CD4-positive, alpha-beta memory T cell (primary cell): ENCODE results near the gene MXD4. TPM values are rescaled to one million over a fixed set of nuclear protein-coding genes. Genes with fewer than 3 reads are reported as not detected.
A peak's percentile ranks its signal among the peaks of the same experiment; 100 is the strongest.

Source experiments
- CTCF ChIA-PET: fragments of 350-600 bp; sonication (Branson Sonifier 250); formaldehyde crosslinking; loops from one replicate; lab custom pipeline; 2021; ENCODE audit warnings: inconsistent platforms; ENCODE audit not compliant: partially characterized antibody; lab: Charles Lee
- POLR2A ChIA-PET: fragments of 350-600 bp; sonication (Branson Sonifier 250); formaldehyde crosslinking; loops from one replicate; lab custom pipeline; 2021; ENCODE audit not compliant: partially characterized antibody; lab: Charles Lee
- DNase-seq, 5 donors: peaks; one replicate each; pipeline versions ENCODE4 v3.0.0 to v3.0.0-alpha.2; 2020 to 2022; ENCODE audit warnings: mixed read lengths in 1 of 5
- H3K27ac ChIP-seq: one replicate; pipeline ENCODE4 v1.7.0; 2013; ENCODE audit warnings: low read depth, low read length
- H3K27me3 ChIP-seq: 2 replicates; pipeline ENCODE4 v1.7.0; 2013; ENCODE audit warnings: mild to moderate bottlenecking, low read length, moderate library complexity; ENCODE audit not compliant: insufficient read depth
- H3K36me3 ChIP-seq: 2 replicates; pipeline ENCODE4 v1.7.0; 2013; ENCODE audit warnings: mild to moderate bottlenecking, low read length, moderate library complexity; ENCODE audit not compliant: insufficient read depth
- H3K4me1 ChIP-seq: 2 replicates; pipeline ENCODE4 v1.7.0; 2013; ENCODE audit warnings: mild to moderate bottlenecking, low read length, moderate library complexity; ENCODE audit not compliant: insufficient read depth
- H3K4me3 ChIP-seq, 2 donors: one replicate each; pipeline ENCODE4 v1.7.0; 2013; ENCODE audit warnings: low read length in 2 of 2, mild to moderate bottlenecking in 1 of 2
- H3K9me3 ChIP-seq, 2 donors: one replicate each; pipeline ENCODE4 v1.7.0; 2013; ENCODE audit warnings: low read length in 2 of 2, control low read depth in 1 of 2; ENCODE audit not compliant: control insufficient read depth in 1 of 2
- H3K27ac Mint-ChIP-seq, 7 donors: one replicate each; pipeline ENCODE4 v1.8.0; 2020 to 2021; ENCODE audit warnings: mixed read lengths in 7 of 7, mild to moderate bottlenecking in 6 of 7, inconsistent platforms in 3 of 7, moderate library complexity in 3 of 7
- H3K27me3 Mint-ChIP-seq, 2 donors: one replicate each; pipeline ENCODE4 v1.8.0; 2020 to 2021; ENCODE audit warnings: mixed read lengths in 2 of 2
- H3K36me3 Mint-ChIP-seq, 2 donors: one replicate each; pipeline ENCODE4 v1.8.0; 2020 to 2021; ENCODE audit warnings: mixed read lengths in 2 of 2, inconsistent platforms in 1 of 2, mild to moderate bottlenecking in 1 of 2
- H3K4me1 Mint-ChIP-seq, 4 donors: one replicate each; pipeline ENCODE4 v1.8.0; 2020 to 2021; ENCODE audit warnings: mixed read lengths in 4 of 4, mild to moderate bottlenecking in 1 of 4
- H3K4me3 Mint-ChIP-seq, 8 donors: one replicate each; pipeline ENCODE4 v1.8.0; 2020 to 2021; ENCODE audit warnings: mixed read lengths in 8 of 8, mild to moderate bottlenecking in 7 of 8, moderate library complexity in 6 of 8, inconsistent platforms in 3 of 8
- H3K9me3 Mint-ChIP-seq, 8 donors: one replicate each; pipeline ENCODE4 v1.8.0; 2020 to 2021; ENCODE audit warnings: mixed read lengths in 8 of 8, mild to moderate bottlenecking in 5 of 8, inconsistent platforms in 3 of 8, moderate library complexity in 1 of 8
- intact Hi-C: fragments of 100-400 bp; cut with micrococcal nuclease; formaldehyde crosslinking; loops from one replicate; pipeline ENCODE4 v1.15.1; 2023
- polyA plus RNA-seq, 2 donors: library from polyadenylated mRNA; unstranded; fragments of 300-500 nt; fragmentation: Illumina TruSeq; gene quantifications; one replicate each; pipeline ENCODE4 v1.2.3, GENCODE V29; 2021
- total RNA-seq, 2 experiments: library from RNA; stranded (reverse); gene quantifications; one replicate each; pipeline ENCODE4 v1.2.3, GENCODE V29; 2021

Gene MXD4
- total and polyA plus RNA-seq, 4 experiments from 2014 or later: 31.9 to 67.5 (median 57.7) TPM

DNA sequence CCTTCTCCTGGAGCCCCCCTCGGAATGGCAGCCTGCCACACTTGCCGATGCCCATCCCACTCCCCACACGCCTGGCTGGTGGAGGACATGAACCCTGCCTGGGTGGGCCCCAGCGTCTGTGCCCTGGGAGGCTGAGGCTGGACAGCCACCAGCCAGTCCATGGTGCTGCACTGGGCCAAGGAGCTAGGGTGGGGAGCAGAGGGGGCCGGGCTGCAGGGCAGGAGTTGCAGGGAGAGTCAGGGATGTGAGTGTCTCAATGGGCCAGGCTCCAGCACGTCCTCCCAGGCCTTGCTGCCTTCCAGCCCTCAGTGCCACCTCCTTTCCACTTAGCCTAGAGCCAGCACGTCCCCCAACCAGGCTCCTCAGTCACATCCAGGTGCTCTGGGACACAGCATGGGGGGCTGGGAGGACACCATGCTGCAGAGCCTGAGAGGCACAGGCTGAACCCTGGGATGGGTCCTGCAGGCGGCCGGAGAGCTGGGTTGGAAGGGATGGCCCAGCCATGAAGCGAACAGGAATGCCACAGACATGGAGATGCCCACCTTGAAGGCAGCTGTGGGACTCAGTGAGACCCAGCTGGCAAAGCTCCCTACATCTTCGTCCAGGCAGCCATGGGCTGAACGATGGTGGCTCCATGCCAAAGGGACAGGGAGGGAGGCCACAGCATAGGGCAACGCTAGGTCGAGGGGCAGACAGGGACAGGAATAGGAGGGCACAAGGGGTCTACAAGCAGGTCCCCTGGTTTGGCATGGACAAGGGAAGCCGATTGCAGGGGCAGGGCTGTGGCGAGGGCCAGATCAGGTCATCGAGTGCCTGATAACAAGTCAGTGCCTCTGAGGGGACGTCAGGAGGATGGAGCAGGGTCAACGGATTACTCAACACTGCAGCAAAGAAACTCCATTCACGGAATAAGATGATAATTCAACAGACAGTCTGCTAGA lies 30.1 kb upstream of the MXD4 start:
- peak overlapping the region; percentile 71 for H3K27ac ChIP-seq
- DNase-seq: no peak
- ChIA-PET CTCF (interaction anchor here (0.9 to 2.5 kb wide), 2 partner anchors 55 to 123 kb away, joined by 4 to 6 read pairs; no protein-coding TSS in a partner anchor), POLR2A (interaction anchor here (1.4 to 5.4 kb wide), 6 partner anchors 10 to 672 kb away, joined by 4 to 51 read pairs (median 16); partner anchors contain the start of genes CFAP99, GRK4, MXD4 and NOP14)
- no peak overlapping the region for H3K4me3 ChIP-seq
- H3K27me3 ChIP-seq: no peaks in the 10 kb centered on the region
- intact Hi-C loops: loop anchor here (1.0 to 2.0 kb wide), 3 partner anchors 10 to 49 kb away; partner anchors contain the start of genes HAUS3, MXD4 and POLN
- H3K36me3 ChIP-seq: no peaks in the 10 kb centered on the region
- no peaks in the 10 kb centered on the region for H3K9me3 ChIP-seq
- Mint-ChIP-seq H3K4me1 (peaks cover 16 to 52% (median 33%) of the 10 kb centered on the region in 4 donors), H3K4me3 (peak overlapping the region in 2 of 8 donors; percentile 34 to 79), H3K9me3 (no peaks in the 10 kb centered on the region), H3K36me3 (peaks cover 0 to 9% of the 10 kb centered on the region in 2 donors), H3K27me3 (no peaks in the 10 kb centered on the region), H3K27ac (peak overlapping the region; percentile 85 to 99 (median 97))
- H3K4me1 ChIP-seq: peaks cover 41% of the 10 kb centered on the region

DNA sequence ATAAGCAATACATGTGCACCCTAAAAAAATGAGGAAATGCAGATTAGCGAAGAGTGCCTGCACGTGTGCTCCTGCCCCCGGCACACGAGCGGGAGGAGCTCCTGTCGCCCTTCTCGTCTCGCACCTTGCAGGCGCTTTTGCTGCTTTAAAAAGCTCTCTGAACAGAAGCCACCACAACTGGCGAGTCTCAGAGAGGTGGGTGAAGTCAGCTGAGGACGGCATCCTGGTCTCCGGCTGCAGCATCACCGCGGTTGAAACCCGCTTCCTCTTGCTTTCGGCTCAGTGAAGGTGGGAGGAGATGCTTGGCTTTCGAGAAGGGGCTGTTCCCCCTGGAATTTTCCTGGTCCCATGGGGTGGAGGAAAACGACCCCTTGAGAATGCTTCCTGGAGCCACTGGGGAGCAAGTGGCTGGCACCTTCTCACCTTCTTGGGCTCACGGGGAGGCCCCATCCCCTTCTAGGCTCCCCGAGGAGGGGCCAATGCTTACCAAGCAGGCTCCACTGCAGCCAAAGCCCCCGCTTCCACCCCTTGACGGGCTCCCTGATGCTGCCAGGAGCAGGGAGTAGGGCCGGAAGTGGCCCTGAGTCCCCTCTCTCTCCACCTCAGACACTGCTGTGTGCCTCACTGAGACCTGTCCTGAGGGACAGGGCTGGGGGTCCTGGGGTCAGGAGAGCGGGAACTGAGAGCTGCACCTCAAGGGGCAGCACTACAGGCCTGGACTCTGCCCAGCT lies 29.2 kb upstream of the MXD4 start:
- peaks cover 16 to 52% (median 34%) of the 10 kb centered on the region in 4 donors for H3K4me1 Mint-ChIP-seq

DNA sequence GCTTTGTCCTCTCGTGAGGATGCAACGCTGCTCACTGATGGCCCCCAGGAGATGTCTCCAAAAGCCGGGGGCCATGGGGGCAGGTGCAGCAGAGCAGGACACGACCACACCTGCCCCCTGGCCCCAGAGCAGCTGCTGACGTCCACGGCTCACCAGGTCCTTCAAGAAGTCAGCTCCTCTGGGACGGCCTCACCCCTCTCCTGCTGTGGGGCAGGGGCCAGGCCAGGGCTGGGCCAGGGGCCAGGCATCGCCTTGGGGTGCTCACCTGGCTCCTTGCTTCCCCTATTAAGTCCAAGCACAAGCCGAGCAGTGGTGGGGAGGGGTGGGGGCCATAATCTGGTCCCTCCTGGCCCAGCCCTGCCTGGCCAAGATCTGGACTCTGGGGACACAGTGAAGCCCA lies 28.6 kb upstream of the MXD4 start:
- intact Hi-C loops: loop anchor here (2.0 kb wide), 2 partner anchors 28 to 48 kb away; partner anchors contain the start of genes HAUS3, MXD4 and POLN
- Mint-ChIP-seq H3K4me1 (peaks cover 15 to 45% (median 31%) of the 10 kb centered on the region in 4 donors), H3K36me3 (peaks cover 0 to 9% of the 10 kb centered on the region in 2 donors), H3K27ac (peak overlapping the region; percentile 96 to 99 (median 98)), H3K4me3 (peak overlapping the region in 6 of 8 donors; percentile 77 to 91 (median 83)), H3K27me3 (no peaks in the 10 kb centered on the region), H3K9me3 (no peaks in the 10 kb centered on the region)
- ChIA-PET POLR2A (interaction anchor here (0.6 to 5.4 kb wide), 11 partner anchors 9 to 178 kb away, joined by 3 to 51 read pairs (median 6); partner anchors contain the start of genes CFAP99, HAUS3, MXD4 and POLN), CTCF (interaction anchor here (0.9 to 2.5 kb wide), 7 partner anchors 9 to 128 kb away, joined by 4 to 9 read pairs (median 5); partner anchors contain the start of genes CFAP99, MXD4 and ZFYVE28)
- Histone ChIP-seq H3K4me3 (peak overlapping the region in 1 of 2 donors; percentile 27), H3K36me3 (no peaks in the 10 kb centered on the region), H3K9me3 (no peaks in the 10 kb centered on the region), H3K4me1 (peaks cover 42% of the 10 kb centered on the region), H3K27me3 (no peaks in the 10 kb centered on the region), H3K27ac (peak overlapping the region; percentile 71)
- no peak for DNase-seq

More for the DNA sequence above, 29.2 kb upstream of the MXD4 start:
- no peaks in the 10 kb centered on the region for H3K36me3 ChIP-seq
- Mint-ChIP-seq H3K9me3 (no peaks in the 10 kb centered on the region), H3K4me3 (peak overlapping the region in 7 of 8 donors; percentile 77 to 91 (median 81)), H3K36me3 (peaks cover 0 to 9% of the 10 kb centered on the region in 2 donors), H3K27me3 (no peaks in the 10 kb centered on the region), H3K27ac (peak overlapping the region; percentile 96 to 99 (median 98))
- intact Hi-C loops: loop anchor here (1.0 to 2.0 kb wide), 3 partner anchors 9 to 48 kb away; partner anchors contain the start of genes HAUS3, MXD4 and POLN
- H3K4me1 ChIP-seq: peaks cover 41% of the 10 kb centered on the region
- DNase-seq: peak; percentile 81 to 92 (median 84)
- ChIA-PET POLR2A (interaction anchor here (0.6 to 5.4 kb wide), 12 partner anchors 9 to 673 kb away, joined by 3 to 51 read pairs (median 5); partner anchors contain the start of genes CFAP99, GRK4, HAUS3 and MXD4), CTCF (interaction anchor here (0.9 to 2.5 kb wide), 7 partner anchors 9 to 128 kb away, joined by 4 to 9 read pairs (median 5); partner anchors contain the start of genes CFAP99 and ZFYVE28)
- no peak overlapping the region for H3K4me3 ChIP-seq
- H3K27me3 ChIP-seq: no peaks in the 10 kb centered on the region
- peak overlapping the region; percentile 71 for H3K27ac ChIP-seq
- H3K9me3 ChIP-seq: no peaks in the 10 kb centered on the region

DNA sequence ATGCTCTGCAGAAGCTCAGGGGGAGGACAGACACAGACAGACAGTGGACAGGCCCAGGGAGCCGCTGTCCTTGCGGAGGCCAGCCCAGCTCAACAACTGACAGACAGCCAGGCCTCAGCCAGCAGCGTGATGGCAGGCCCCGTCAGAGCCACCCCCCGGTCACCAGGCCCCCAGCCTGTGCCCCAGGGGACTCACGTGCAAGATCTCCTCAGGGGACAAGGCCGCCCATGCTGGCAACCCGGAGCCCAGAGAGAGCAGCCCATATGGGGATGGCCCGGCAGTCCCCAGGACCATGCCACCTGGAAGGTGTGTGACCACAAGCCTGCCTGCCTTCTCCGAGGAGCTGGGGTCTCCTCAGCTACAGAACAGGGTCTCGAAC lies 28.0 kb upstream of the MXD4 start:
- Histone ChIP-seq H3K4me3 (no peak overlapping the region), H3K36me3 (no peaks in the 10 kb centered on the region), H3K4me1 (peaks cover 45% of the 10 kb centered on the region), H3K27me3 (no peaks in the 10 kb centered on the region), H3K9me3 (no peaks in the 10 kb centered on the region), H3K27ac (peak overlapping the region; percentile 71)
- Mint-ChIP-seq H3K9me3 (no peaks in the 10 kb centered on the region), H3K4me3 (peak overlapping the region in 4 of 8 donors; percentile 10 to 31 (median 17)), H3K27ac (peak overlapping the region; percentile 80 to 99 (median 97)), H3K27me3 (no peaks in the 10 kb centered on the region), H3K4me1 (peaks cover 14 to 43% (median 31%) of the 10 kb centered on the region in 4 donors), H3K36me3 (peaks cover 0 to 9% of the 10 kb centered on the region in 2 donors)
- ChIA-PET CTCF (interaction anchor here (0.5 to 2.5 kb wide), 7 partner anchors 8 to 129 kb away, joined by 3 to 9 read pairs (median 5); partner anchors contain the start of genes CFAP99, MXD4 and ZFYVE28), POLR2A (interaction anchor here (1.0 to 5.4 kb wide), 6 partner anchors 8 to 129 kb away, joined by 3 to 51 read pairs (median 16); partner anchors contain the start of genes CFAP99, HAUS3, MXD4 and POLN)
- intact Hi-C loops: loop anchor here (2.0 to 10.0 kb wide), 3 partner anchors 27 to 65 kb away; partner anchors contain the start of genes HAUS3, MXD4 and POLN
- DNase-seq: no peak

DNA sequence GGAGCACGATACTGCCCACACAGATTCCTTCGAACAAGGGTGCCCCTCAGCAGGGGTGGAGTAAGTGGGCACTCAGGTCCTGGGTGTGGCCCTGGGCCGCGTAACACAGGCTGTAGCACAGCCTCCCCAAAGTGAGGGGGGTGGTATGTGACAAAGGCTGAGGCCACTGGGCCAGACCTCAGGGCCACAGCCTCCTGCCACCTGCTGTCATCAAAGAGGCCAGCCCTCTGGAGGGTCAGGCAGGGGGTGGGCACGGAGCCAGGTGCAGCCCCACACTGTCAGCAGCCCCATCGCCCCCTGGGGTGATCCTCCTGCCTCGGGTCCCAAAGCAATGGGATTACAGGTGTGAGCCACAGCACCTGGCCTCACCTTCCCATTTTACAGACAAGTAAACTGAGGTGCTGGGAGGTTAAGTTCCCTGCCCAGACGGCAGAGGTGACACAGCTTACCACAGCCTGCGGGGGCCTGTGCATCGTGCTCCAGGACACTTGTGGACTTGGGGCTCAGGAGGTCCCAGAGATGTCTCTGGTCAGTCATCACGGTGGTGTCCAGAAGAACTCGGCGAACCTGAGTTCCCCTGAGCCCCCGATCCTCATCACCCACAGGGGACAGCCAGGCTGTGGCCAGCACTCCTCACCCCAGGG lies 27.5 kb upstream of the MXD4 start:
- ChIA-PET CTCF (interaction anchor here (0.5 to 2.5 kb wide), 6 partner anchors 8 to 130 kb away, joined by 3 to 9 read pairs (median 6); partner anchors contain the start of genes CFAP99, MXD4 and ZFYVE28), POLR2A (interaction anchor here (2.3 to 5.4 kb wide), 4 partner anchors 7 to 129 kb away, joined by 8 to 51 read pairs (median 34); partner anchors contain the start of genes CFAP99, MXD4 and ZFYVE28)
- Mint-ChIP-seq H3K4me1 (peaks cover 12 to 48% (median 27%) of the 10 kb centered on the region in 4 donors), H3K36me3 (peaks cover 0 to 9% of the 10 kb centered on the region in 2 donors), H3K9me3 (no peaks in the 10 kb centered on the region), H3K27ac (peak overlapping the region in 6 of 7 donors; percentile 80 to 99 (median 96)), H3K27me3 (no peaks in the 10 kb centered on the region), H3K4me3 (peak overlapping the region in 3 of 8 donors; percentile 13 to 21 (median 17))
- no peak overlapping the region for H3K4me3 ChIP-seq
- peaks cover 50% of the 10 kb centered on the region for H3K4me1 ChIP-seq
- H3K27ac ChIP-seq: peak overlapping the region; percentile 71
- H3K9me3 ChIP-seq: no peaks in the 10 kb centered on the region
- H3K27me3 ChIP-seq: no peaks in the 10 kb centered on the region
- intact Hi-C loops: loop anchor here (10.0 kb wide), 1 partner anchor 65 kb away; no protein-coding TSS in a partner anchor
- no peak for DNase-seq
- no peaks in the 10 kb centered on the region for H3K36me3 ChIP-seq
